Fibroblast of lung (primary cell): Measurements from ENCODE around the gene SELENOS. TPM values are rescaled to one million over a fixed set of nuclear protein-coding genes. Genes with fewer than 3 reads are reported as not detected.

Source experiments
- DNase-seq, 2 donors: peaks; one replicate each; pipeline versions ENCODE4 v3.0.0 to v3.0.0-alpha.2; 2010; ENCODE audit warnings: low read depth in 2 of 2
- H2AFZ ChIP-seq: 2 replicates; pipeline ENCODE4 v1.5.1; 2012; ENCODE audit warnings: low read length, control low read depth, inconsistent platforms
- H3K27ac ChIP-seq: 2 replicates; pipeline ENCODE4 v1.5.1; 2011; ENCODE audit warnings: low read length, control low read depth; ENCODE audit not compliant: insufficient read depth
- H3K27me3 ChIP-seq: 2 replicates; pipeline ENCODE4 v1.5.1; 2011; ENCODE audit warnings: mild to moderate bottlenecking, low read length; ENCODE audit not compliant: control insufficient read depth, insufficient read depth
- H3K36me3 ChIP-seq: 2 replicates; pipeline ENCODE4 v1.5.1; 2011; ENCODE audit warnings: low read length; ENCODE audit not compliant: control insufficient read depth, insufficient read depth
- H3K4me1 ChIP-seq: 2 replicates; pipeline ENCODE4 v1.5.1; 2011; ENCODE audit warnings: low read length; ENCODE audit not compliant: control insufficient read depth, insufficient read depth; ENCODE audit errors: extremely low read depth
- H3K4me2 ChIP-seq: 2 replicates; pipeline ENCODE4 v1.5.1; 2011; ENCODE audit warnings: low read length, control low read depth; ENCODE audit not compliant: insufficient read depth; ENCODE audit errors: extremely low read depth
- H3K4me3 ChIP-seq, 4 experiments: fragments of 200-600 bp in 1 of 4; sonication (generic) in 1 of 4; replicated peaks in 1 of 4; 2 replicates each; pipeline ENCODE4 v1.5.1; 2011 to 2016; ENCODE audit warnings: low read length in 4 of 4, low read depth in 3 of 4, mild to moderate bottlenecking in 3 of 4, control low read depth in 2 of 4, inconsistent platforms in 1 of 4, mixed read lengths in 1 of 4; ENCODE audit not compliant: insufficient read depth in 1 of 4; ENCODE audit errors: control extremely low read depth in 1 of 4
- H3K79me2 ChIP-seq: 2 replicates; pipeline ENCODE4 v1.5.1; 2012; ENCODE audit warnings: mild to moderate bottlenecking, low read length, inconsistent platforms; ENCODE audit not compliant: control insufficient read depth, insufficient read depth
- H3K9ac ChIP-seq: 2 replicates; pipeline ENCODE4 v1.5.1; 2011; ENCODE audit warnings: mild to moderate bottlenecking, low read length, control low read depth; ENCODE audit not compliant: insufficient read depth
- H3K9me3 ChIP-seq: 2 replicates; pipeline ENCODE4 v1.5.1; 2012; ENCODE audit warnings: low read depth, low read length; ENCODE audit not compliant: control insufficient read depth, insufficient read depth
- H4K20me1 ChIP-seq: 2 replicates; pipeline ENCODE4 v1.5.1; 2011; ENCODE audit warnings: low read length; ENCODE audit not compliant: control insufficient read depth, insufficient read depth; ENCODE audit errors: extremely low read depth
- CTCF ChIP-seq, 2 donors: IDR thresholded peaks in 1 of 2; conservative IDR thresholded peaks in 1 of 2; 1 replicate in 1 of 2; 2 replicates in 1 of 2; pipeline ENCODE4 v1.5.1; 2011 to 2012; ENCODE audit warnings: low read length in 2 of 2, control low read depth in 1 of 2, inconsistent platforms in 1 of 2, low read depth in 1 of 2, mild to moderate bottlenecking in 1 of 2
- EZH2 ChIP-seq: IDR thresholded peaks from 2 replicates; pipeline ENCODE4 v1.5.1; 2012; ENCODE audit warnings: low read length, control low read depth, mild to moderate bottlenecking; ENCODE audit errors: missing control alignments
- polyA plus RNA-seq, 2 donors: library from polyadenylated mRNA; depleted of rRNA in 1 of 2; stranded (reverse) in 1 of 2; unstranded in 1 of 2; fragments of >200 nt; gene quantifications; 2 replicates each; pipeline ENCODE4 v1.2.1, GENCODE V29; 2011 to 2012; ENCODE audit warnings: missing spikeins in 1 of 2
- total RNA-seq: library from RNA; depleted of rRNA; stranded (reverse); fragments of >200 nt; gene quantifications from 2 replicates; pipeline ENCODE4 v1.2.1, GENCODE V29; 2014

SELENOS gene
- total and polyA plus RNA-seq, 2 donors (not counting 1 experiment from before 2014, with no cell fraction given), result 66.2 to 130 TPM

GRCh38 chr15:101307048-101307896, 30.0 kb upstream of the SELENOS start:
- Histone ChIP-seq H3K4me3 (no peak overlapping the region), H4K20me1 (no peaks in the 10 kb centered on the region), H3K27ac (no peak overlapping the region), H3K27me3 (peaks cover 7% of the 10 kb centered on the region), H3K79me2 (no peaks in the 10 kb centered on the region), H3K9me3 (no peaks in the 10 kb centered on the region), H3K4me1 (no peaks in the 10 kb centered on the region), H2AFZ (no peak overlapping the region), H3K4me2 (no peak overlapping the region), H3K36me3 (no peaks in the 10 kb centered on the region), H3K9ac (no peak overlapping the region)
- no peak for TF ChIP-seq CTCF (conservative IDR thresholded peaks at IDR 0.05 in 1 of 2, IDR thresholded peaks at IDR 0.05 in 1 of 2; ENCODE audit: low read depth in 1 of 2, low read length in 2 of 2)
- TF ChIP-seq EZH2, result no peak
- DNase-seq, result no peak

GRCh38 chr15:101306341-101307047, 29.2 kb upstream of the SELENOS start:
- no peak for TF ChIP-seq EZH2
- no peak for TF ChIP-seq CTCF (conservative IDR thresholded peaks at IDR 0.05 in 1 of 2, IDR thresholded peaks at IDR 0.05 in 1 of 2; ENCODE audit: low read depth in 1 of 2, low read length in 2 of 2)
- Histone ChIP-seq H3K4me3 (no peak overlapping the region), H3K9me3 (no peaks in the 10 kb centered on the region), H3K79me2 (no peaks in the 10 kb centered on the region), H3K36me3 (no peaks in the 10 kb centered on the region), H3K9ac (no peak overlapping the region), H2AFZ (no peak overlapping the region), H3K4me2 (no peak overlapping the region), H3K27me3 (peaks cover 7% of the 10 kb centered on the region), H3K27ac (no peak overlapping the region), H3K4me1 (no peaks in the 10 kb centered on the region), H4K20me1 (no peaks in the 10 kb centered on the region)
- DNase-seq, result no peak

- Histone ChIP-seq H4K20me1 (no peaks in the 10 kb centered on the region), H3K4me2 (no peak overlapping the region), H3K36me3 (no peaks in the 10 kb centered on the region), H3K4me3 (no peak overlapping the region), H3K27ac (no peak overlapping the region), H3K9ac (no peak overlapping the region), H3K27me3 (peaks cover 7% of the 10 kb centered on the region), H2AFZ (no peak overlapping the region), H3K9me3 (no peaks in the 10 kb centered on the region), H3K4me1 (no peaks in the 10 kb centered on the region), H3K79me2 (no peaks in the 10 kb centered on the region)
- TF ChIP-seq CTCF (conservative IDR thresholded peaks at IDR 0.05 in 1 of 2, IDR thresholded peaks at IDR 0.05 in 1 of 2; ENCODE audit: low read depth in 1 of 2, low read length in 2 of 2), result no peak
- DNase-seq, result no peak
These were observed 28.6 kb upstream of the SELENOS start for GRCh38 chr15:101305820-101306255.
